Right hindlimb (tissue), 1 donor: ENCODE measurements around the gene CEP170.
"Not testable (repeated sequence)": the region's sequence is repeated elsewhere in the genome, so short reads cannot be mapped to it uniquely, and the experiment has no call there.

Source experiments
- DNase-seq: peaks from one replicate; pipeline ENCODE4 v3.0.0-alpha.2; 2018

CEP170 gene

DNA sequence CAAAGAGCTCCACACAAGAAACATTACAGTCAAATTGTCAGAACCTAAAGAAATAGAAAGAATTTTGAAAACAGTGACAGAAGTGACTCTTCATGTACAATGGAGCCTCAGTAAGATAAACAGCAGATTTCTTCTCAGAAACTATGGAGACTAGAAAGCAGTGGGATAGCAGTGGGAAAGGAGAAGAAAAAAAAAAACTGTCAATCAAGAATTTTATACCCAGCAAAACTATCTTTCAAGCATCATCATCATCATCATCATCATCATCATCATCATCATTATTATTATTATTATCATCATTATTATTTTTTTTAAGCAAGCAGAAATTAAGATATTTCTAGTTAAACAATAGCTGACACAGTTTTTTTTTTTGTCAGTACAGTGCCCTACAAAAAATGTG lies 24.2 kb downstream of the CEP170 start:
- DNase-seq = no peak

DNA sequence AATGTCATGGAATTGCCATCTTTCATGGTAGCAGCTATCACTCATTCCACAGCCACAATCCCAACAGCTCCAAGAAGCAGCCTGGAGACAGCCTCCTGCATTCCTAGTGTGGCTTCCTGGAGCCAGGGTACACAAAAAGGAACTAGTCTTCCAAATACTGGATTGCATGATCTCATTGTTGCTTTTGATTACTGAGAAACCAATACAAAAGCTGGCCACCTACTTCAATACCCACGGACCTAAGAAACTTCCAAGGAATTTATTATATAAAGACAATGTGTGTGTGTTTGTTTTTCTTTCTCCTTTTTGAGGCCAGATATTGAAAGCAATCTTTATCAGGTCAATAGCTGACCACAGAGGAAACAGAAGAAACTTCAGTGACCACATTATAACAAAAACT lies 25.6 kb downstream of the CEP170 start:
- DNase-seq = no peak

DNA sequence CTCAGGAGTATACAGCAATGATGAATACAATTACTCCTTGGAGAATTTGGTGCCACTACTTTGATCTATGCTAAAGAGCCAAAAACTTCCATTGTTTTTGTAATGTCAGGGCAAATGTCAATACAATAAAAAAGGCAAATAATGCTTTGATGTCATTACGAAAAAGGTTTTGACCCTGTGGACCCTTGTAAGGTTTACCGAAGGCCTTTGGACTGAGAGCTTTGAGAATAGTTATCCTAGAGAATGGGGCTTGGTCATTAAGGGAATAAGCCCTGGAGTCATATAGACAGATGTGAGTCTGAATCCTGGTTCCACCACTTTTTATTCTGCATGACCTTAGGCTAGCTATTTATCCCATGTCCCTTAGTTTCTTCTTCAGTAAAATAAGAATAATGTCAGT lies 27.5 kb downstream of the CEP170 start:
- no peak for DNase-seq

DNA sequence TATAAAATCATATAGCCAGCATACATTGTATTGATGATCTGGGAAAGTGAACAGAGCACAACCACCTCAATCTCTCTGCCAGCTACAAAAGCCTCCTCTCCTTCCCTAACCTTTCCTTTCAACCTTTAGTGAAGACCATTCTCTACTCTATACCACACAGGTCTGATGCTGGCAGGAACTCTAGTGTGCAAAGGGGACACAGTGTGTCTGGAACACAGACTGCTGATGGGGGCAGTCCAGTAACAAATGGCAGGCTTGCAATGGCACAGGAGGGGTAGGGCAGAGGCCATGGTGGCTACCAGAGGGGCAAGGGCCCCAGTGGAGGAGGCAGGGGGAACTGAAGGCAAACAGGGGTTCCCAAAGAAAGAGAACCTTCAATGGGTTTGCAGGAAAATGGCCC lies 37.0 kb downstream of the CEP170 start:
- DNase-seq = no peak

DNA sequence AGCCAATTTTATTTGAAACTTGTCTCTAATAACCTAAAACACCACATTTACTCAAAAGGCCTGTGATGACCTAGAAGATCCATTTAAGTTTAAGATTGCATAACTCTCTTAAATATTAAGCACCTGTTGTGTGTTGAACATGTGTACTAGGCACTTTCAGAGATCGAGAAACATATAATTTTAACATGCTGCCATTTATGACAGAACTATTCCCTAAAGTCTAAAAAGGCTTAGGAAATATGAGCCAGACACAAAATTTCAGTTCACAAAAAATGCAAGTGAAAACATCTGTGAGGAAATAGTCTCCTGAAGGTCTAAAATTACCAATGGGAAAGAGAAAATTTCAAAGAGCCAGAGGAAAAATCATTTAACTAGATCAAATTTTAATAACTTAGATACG lies 37.7 kb downstream of the CEP170 start:
- no peak for DNase-seq

DNA sequence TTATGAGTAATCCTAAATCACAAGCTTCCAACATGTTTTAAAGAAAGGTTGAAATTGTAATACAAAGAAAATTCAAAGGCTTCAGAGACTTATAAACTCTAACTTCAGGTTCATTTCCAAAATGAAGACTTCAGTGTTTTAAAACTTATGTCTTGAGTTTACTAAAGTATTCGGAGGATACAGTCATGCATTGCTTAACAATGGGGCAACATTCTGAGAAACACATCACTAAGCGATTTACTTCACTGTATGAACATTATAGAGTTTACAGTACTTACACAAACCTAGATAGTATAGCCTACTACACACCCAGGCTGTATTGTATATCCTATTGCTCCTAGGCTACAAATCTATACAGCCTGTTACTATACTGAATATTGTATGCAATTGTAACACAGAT lies 38.3 kb downstream of the CEP170 start:
- no peak for DNase-seq

- not testable (repeated sequence) for DNase-seq
Observed at GRCh38 chr1:243215276-243215875, 39.7 kb downstream of the CEP170 start.

DNA sequence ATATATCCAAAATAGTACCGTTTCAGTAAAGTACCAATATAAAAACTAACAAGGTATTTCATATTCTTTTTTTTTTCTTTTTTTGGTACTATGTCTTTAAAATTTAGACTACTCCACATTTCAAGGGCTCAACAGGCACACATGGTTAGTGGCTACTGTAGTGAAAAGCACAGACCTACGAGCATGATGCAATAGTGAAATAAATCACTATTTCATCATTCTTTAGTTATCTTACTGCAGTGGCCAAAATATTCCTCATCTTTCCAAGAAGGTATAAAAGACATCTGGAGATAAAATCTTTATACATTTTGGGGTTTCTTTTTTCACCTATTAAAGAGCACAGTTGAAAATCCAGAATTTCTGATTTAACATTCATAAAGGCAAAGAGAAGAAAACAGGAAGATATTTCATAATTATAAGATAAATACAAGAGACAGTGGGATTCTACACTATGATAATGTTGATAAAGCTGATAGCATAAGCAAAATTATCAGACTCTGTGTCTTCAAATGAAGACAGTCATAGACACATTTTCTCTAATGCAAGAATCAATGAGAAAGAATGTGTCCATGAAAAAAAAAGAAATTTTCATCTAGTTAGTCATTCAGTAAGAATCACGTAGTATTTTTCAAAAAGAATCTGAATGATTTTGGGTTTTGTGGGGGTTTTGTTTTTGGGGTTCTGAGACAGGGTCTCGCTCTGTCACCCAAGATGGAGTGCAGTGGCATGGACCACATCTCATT lies 41.9 kb downstream of the CEP170 start:
- no peak for DNase-seq

GRCh38 chr1:243211984-243212383 lies 43.1 kb downstream of the CEP170 start:
- DNase-seq = not testable (repeated sequence)

- DNase-seq = not testable (repeated sequence)
Observed at GRCh38 chr1:243205026-243205501, 50.0 kb downstream of the CEP170 start.

DNA sequence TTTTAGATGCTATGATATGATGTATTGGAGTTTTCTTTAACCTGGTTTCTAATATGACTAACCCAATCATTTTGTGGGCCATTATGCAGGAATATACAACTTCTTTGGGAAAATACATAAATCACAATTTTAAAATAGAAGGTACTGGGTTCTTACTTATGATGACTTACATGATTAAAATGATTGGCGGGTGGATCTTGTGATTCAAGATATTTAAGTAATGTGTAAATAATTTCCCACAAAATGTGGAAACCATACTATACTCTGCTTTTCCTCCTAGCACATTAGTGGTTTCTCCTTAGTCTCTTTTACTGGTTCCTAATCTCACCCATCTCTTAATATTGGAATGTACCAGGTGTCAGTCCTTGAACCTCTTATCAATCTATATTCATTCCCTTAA lies 50.7 kb downstream of the CEP170 start:
- DNase-seq = not testable (repeated sequence)

- DNase-seq = not testable (repeated sequence)
Observed at GRCh38 chr1:243203196-243203595, 51.9 kb downstream of the CEP170 start.

DNA sequence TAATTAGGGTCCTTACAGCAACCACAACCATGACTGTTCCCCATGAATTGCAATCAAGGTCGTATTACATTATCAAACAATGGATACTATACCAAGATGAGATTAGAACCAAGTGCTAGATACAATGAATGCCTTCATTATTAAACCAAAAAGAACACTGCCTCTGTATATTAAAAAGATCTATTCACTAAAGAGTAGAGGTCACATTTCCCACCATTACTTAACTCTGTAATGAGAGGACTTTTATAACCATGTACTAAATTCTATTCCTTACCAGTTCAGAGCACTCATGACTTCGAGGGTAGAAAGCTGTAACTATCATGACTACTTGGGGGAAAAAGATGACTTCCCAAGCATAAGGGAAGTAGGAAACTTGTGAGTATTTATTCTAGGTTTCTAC lies 53.8 kb downstream of the CEP170 start:
- DNase-seq = not testable (repeated sequence)

- DNase-seq = not testable (repeated sequence)
Observed at GRCh38 chr1:243197524-243197923, 57.6 kb downstream of the CEP170 start.

GRCh38 chr1:243193330-243193729 lies 61.8 kb downstream of the CEP170 start:
- not testable (repeated sequence) for DNase-seq

- not testable (repeated sequence) for DNase-seq
Observed at GRCh38 chr1:243186201-243186995, 68.7 kb downstream of the CEP170 start.

GRCh38 chr1:243184787-243185186 lies 70.3 kb downstream of the CEP170 start:
- not testable (repeated sequence) for DNase-seq

- DNase-seq = not testable (repeated sequence)
Observed at GRCh38 chr1:243183661-243184060, 71.4 kb downstream of the CEP170 start.

- DNase-seq = not testable (repeated sequence)
Observed at GRCh38 chr1:243183176-243183575, 71.9 kb downstream of the CEP170 start.

GRCh38 chr1:243179720-243180119 lies 75.4 kb downstream of the CEP170 start:
- no peak for DNase-seq

DNA sequence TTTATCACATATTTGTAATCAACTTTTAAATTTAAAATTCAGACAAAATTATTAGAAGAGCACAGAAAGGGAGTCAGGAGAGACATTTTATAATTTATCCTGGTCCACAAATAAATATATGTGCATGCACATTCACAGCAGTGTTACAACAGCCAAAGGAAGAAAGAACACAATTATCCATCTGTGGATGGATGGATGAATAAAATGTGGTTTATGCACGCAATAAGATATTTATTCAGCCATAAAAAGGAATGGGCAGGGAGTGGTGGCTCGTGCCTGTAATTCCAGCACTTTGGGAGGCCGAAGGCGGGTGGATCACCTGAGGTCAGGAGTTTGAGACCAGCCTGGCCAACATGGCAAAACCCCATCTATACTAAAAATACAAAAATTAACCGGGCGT lies 77.3 kb downstream of the CEP170 start:
- DNase-seq = not testable (repeated sequence)

- DNase-seq = not testable (repeated sequence)
Observed at GRCh38 chr1:243173758-243174369, 81.2 kb downstream of the CEP170 start.

- not testable (repeated sequence) for DNase-seq
Observed at GRCh38 chr1:243164911-243165310, 90.2 kb downstream of the CEP170 start.
